Testis (tissue), 3 donors: ENCODE results near the gene HLX. TPM values are rescaled to one million over a fixed set of nuclear protein-coding genes. Genes with fewer than 3 reads are reported as not detected.

Source experiments
- DNase-seq: peaks from one replicate; pipeline ENCODE4 v3.0.0-alpha.2; 2019
- H3K27ac ChIP-seq, 2 donors: fragments of 200-600 bp; sonication (generic); one replicate each; pipeline ENCODE4 v1.5.1; 2019
- H3K27me3 ChIP-seq: fragments of 200-600 bp; sonication (generic); one replicate; pipeline ENCODE4 v1.5.1; 2019
- H3K36me3 ChIP-seq: fragments of 200-600 bp; sonication (generic); one replicate; pipeline ENCODE4 v1.5.1; 2017; ENCODE audit warnings: low read depth; ENCODE audit errors: missing control alignments
- H3K4me1 ChIP-seq: fragments of 200-600 bp; sonication (generic); one replicate; pipeline ENCODE4 v1.5.1; 2019
- H3K4me3 ChIP-seq, 2 donors: fragments of 200-600 bp; sonication (generic); one replicate each; pipeline ENCODE4 v1.5.1; 2017 to 2019
- H3K9me3 ChIP-seq: fragments of 200-600 bp; sonication (generic); one replicate; pipeline ENCODE4 v1.5.1; 2017
- POLR2A ChIP-seq: fragments of 450-650 bp; IDR thresholded peaks from one replicate; pipeline ENCODE4 v1.6.1; 2017; ENCODE audit warnings: antibody characterized with exemption, mild to moderate bottlenecking, moderate library complexity
- WGBS, 2 donors: methylation state at CpG; one replicate each; pipeline ENCODE4 v1.1.5; 2018; 5-methylcytosine and 5-hydroxymethylcytosine counted together
- intact Hi-C: fragments of 100-400 bp; cut with DNase I; formaldehyde crosslinking; loops from one replicate; pipeline ENCODE4 v1.15.1; 2023; ENCODE audit warnings: low total_unique reads
- polyA plus RNA-seq: library from polyadenylated mRNA; stranded (reverse); fragments of 350-450 nt; fragmentation: Illumina TruSeq; extraction: RNeasy Lipid Tissue Mini Kit (QIAGEN cat#74804); gene quantifications from one replicate; pipeline ENCODE4 v1.2.3, GENCODE V29; 2014; ENCODE audit warnings: low read depth, low replicate concordance; ENCODE audit not compliant: insufficient read depth
- total RNA-seq, 2 donors: library from RNA; depleted of rRNA; stranded (reverse); fragments of >200 nt; gene quantifications; one replicate each; pipeline ENCODE4 v1.2.3, GENCODE V29; 2016
- TF ChIP-seq, protein P1 (sequence below), 3 experiments: fragments of 450-650 bp in 2 of 3; fragments of 200-600 bp in 1 of 3; sonication (generic) in 1 of 3; IDR thresholded peaks; one replicate each; pipeline ENCODE4 v1.5.1; 2016 to 2019; ENCODE audit warnings: antibody characterized with exemption in 3 of 3, mild to moderate bottlenecking in 2 of 3, moderate library complexity in 1 of 3

HLX gene
- total and polyA plus RNA-seq, 3 donors from 2014 or later = 3.5 to 5.3 (median 4.0) TPM

DNA sequence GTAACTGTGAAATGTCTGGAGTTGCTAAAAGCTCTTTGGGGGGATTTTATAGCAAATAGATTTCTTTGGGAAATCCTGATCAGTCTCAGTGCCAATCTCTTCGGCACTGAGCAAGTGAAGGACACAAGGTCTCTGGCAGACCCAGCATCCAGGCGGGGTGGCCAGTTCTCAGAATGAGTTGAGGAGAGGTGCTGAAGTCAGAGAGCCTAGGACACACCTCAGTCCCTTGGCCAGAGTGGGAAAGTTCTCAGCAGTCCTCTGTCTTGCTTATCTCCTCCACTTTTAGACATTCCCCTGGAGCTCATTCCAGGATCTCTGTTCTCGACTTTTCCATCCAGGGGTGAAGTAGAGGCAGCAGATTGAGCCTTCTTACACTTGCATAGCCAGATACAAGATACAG, 6.7 kb downstream of the HLX start:
- Histone ChIP-seq H3K36me3 (no peaks in the 10 kb centered on the region), H3K4me1 (no peaks in the 10 kb centered on the region), H3K27me3 (no peaks in the 10 kb centered on the region), H3K9me3 (no peaks in the 10 kb centered on the region), H3K4me3 (no peak overlapping the region), H3K27ac (no peak overlapping the region)
- WGBS, 2 donors = 91 to 100% methylated on average over 3 of the region's 3 CpGs
- no peak for DNase-seq
- TF ChIP-seq POLR2A = no peak
- TF ChIP-seq, protein P1, sequence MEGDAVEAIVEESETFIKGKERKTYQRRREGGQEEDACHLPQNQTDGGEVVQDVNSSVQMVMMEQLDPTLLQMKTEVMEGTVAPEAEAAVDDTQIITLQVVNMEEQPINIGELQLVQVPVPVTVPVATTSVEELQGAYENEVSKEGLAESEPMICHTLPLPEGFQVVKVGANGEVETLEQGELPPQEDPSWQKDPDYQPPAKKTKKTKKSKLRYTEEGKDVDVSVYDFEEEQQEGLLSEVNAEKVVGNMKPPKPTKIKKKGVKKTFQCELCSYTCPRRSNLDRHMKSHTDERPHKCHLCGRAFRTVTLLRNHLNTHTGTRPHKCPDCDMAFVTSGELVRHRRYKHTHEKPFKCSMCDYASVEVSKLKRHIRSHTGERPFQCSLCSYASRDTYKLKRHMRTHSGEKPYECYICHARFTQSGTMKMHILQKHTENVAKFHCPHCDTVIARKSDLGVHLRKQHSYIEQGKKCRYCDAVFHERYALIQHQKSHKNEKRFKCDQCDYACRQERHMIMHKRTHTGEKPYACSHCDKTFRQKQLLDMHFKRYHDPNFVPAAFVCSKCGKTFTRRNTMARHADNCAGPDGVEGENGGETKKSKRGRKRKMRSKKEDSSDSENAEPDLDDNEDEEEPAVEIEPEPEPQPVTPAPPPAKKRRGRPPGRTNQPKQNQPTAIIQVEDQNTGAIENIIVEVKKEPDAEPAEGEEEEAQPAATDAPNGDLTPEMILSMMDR (IDR thresholded peaks at IDR 0.05) = no peak
- intact Hi-C loops = no loop called here

DNA sequence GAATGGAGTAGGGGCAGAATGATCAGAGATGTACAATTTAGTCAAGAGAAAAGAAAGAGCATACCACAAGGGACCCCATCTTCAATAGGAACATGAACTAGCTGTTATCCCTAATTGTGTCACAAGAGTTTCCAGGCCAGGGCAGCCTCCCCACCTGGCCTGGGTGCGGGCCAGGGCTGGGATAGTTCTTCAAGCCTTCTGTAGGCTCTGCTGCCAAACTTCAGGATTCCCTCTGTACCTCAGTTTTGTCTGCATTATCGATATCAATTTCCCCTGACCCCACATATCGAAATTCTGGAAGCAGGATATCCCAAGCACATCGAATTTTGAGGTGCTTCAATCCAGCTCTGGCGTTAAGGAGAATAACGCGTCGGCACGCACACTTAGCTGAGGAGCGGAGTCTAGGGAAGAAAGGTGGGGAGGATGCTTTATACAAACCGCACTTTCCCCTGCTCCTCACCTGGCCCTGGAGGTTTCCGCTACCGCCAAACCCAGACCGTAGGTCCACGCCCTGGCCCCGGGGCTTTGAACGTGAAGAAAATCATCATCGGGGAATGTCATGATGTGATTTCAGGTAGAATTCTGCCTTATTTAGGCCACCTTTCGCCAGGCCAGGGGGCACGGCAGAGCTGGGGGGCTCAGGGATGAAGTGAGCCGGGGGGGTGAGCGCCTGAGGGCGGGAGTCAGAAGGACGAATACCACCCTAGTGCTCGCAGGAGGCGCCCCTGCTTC, 7.4 kb downstream of the HLX start:
- H3K27ac ChIP-seq = no peak overlapping the region
- H3K4me3 ChIP-seq = no peak overlapping the region
- TF ChIP-seq POLR2A = no peak
- TF ChIP-seq, protein P1 (IDR thresholded peaks at IDR 0.05) = no peak
- no peak for DNase-seq
- 50 to 56% methylated on average over 23 to 26 of the region's 26 CpGs for WGBS, 2 donors
- no peaks in the 10 kb centered on the region for H3K36me3 ChIP-seq
- peaks cover 5% of the 10 kb centered on the region for H3K4me1 ChIP-seq
- intact Hi-C loops = no loop called here
- no peaks in the 10 kb centered on the region for H3K27me3 ChIP-seq
- no peaks in the 10 kb centered on the region for H3K9me3 ChIP-seq

DNA sequence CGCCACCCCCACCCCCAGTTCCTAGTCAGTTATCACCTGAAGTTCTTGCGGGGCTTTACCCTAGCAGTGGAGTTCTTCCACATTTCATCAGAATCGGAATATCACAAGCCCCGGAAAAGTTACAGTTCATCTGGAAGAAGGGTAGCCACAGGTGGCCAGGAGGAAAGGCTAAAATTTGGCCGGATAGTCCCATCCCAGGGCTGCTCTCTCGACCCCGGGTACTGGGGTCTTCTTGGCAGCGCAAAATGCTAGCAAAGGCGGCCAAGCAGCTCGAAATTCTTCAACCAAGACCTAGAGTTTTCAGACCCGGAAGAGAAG, 7.9 kb downstream of the HLX start:
- Histone ChIP-seq H3K36me3 (no peaks in the 10 kb centered on the region), H3K27me3 (no peaks in the 10 kb centered on the region), H3K4me1 (peaks cover 7% of the 10 kb centered on the region), H3K4me3 (peak overlapping the region in 1 of 2 donors; percentile 1), H3K9me3 (no peaks in the 10 kb centered on the region), H3K27ac (no peak overlapping the region)
- DNase-seq = no peak
- TF ChIP-seq, protein P1 (IDR thresholded peaks at IDR 0.05) = no peak
- no peak for TF ChIP-seq POLR2A
- intact Hi-C loops = no loop called here
- WGBS, 2 donors = 34 to 60% methylated on average over 8 to 11 of the region's 11 CpGs

DNA sequence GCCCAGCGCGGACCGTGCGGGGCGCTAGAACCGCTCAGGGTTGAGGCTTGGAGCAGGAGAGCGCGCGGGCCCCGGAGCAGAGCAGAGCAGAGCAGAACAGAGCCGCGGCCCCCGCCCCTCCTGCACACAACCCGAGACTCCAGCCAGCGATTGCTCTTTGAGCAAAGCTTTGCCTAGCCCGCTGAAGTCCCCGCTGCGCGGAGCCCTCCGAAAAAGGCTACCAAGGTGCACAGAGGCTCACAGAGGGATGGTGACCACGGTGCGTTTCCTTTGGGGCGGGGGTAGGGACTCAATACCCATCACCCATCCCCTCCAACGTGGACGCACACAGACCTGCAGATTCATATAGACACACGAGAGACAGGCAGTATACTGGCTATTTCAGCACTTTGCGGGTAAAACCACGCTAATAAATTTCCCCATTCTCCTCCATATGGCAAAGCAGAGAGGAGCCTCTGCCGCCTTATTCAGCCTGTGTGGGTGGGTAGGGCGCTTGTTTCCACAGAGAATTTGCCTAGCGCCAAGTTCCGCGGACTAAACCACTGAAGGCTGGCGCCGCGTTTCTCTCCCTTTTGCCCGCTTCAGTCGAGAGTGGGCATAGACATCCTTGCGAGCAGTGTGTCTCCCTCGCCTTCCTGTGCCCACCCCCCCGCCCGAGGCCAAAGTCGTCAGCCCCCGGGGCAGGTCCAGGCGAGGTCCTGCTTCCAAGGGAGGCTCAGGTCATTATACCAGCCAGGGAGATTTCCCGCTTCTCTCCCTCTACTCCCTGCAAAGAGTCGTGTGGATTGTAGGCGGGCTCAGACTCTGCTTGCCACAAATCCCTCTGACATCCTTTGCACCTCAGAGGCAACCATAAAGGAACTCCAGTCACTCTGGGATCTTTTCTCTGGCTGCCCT, 8.5 kb downstream of the HLX start:
- peak overlapping the region in 1 of 2 donors; percentile 1 for H3K4me3 ChIP-seq
- intact Hi-C loops = no loop called here
- DNase-seq = no peak
- no peaks in the 10 kb centered on the region for H3K36me3 ChIP-seq
- H3K27me3 ChIP-seq = no peaks in the 10 kb centered on the region
- H3K27ac ChIP-seq = no peak overlapping the region
- no peaks in the 10 kb centered on the region for H3K9me3 ChIP-seq
- WGBS, 2 donors = 10 to 18% methylated on average over 14 to 47 of the region's 48 CpGs
- TF ChIP-seq, protein P1 (IDR thresholded peaks at IDR 0.05) = no peak
- no peak for TF ChIP-seq POLR2A
- H3K4me1 ChIP-seq = peaks cover 7% of the 10 kb centered on the region
